H1 (cell line): ENCODE measurements around the gene GLCE. TPM values are rescaled to one million over a fixed set of nuclear protein-coding genes. Genes with fewer than 3 reads are reported as not detected.

Experiments used
- CTCF ChIA-PET: fragments of 300-600 bp; sonication (Branson Sonifier 250); formaldehyde crosslinking; loops from one replicate; lab custom pipeline; 2021; ENCODE audit not compliant: partially characterized antibody; lab: Charles Lee
- POLR2A ChIA-PET: fragments of 300-600 bp; sonication (Branson Sonifier 250); formaldehyde crosslinking; loops from one replicate; lab custom pipeline; 2021; ENCODE audit warnings: inconsistent platforms; ENCODE audit not compliant: partially characterized antibody; lab: Charles Lee
- DNase-seq, 2 experiments: peaks; one replicate each; pipeline versions ENCODE4 v3.0.0 to v3.0.0-alpha.2; 2010 to 2022; ENCODE audit warnings: low spot score in 2 of 2, low read depth in 1 of 2, mixed read lengths in 1 of 2
- FAIRE-seq: peaks from 2 replicates; lab custom pipeline; 2011; peaks lifted over from hg19 to GRCh38; lab: Jason Lieb, UNC
- H2AFZ ChIP-seq: 2 replicates; pipeline ENCODE4 v1.8.1; 2012; ENCODE audit warnings: low read length, inconsistent platforms
- H2AK5ac ChIP-seq: 2 replicates; pipeline ENCODE4 v1.6.1; 2013; ENCODE audit warnings: low read depth, low read length
- H2BK120ac ChIP-seq: replicated peaks from 2 replicates; pipeline ENCODE3; 2013; ENCODE audit warnings: low read depth, low read length, inconsistent platforms
- H2BK12ac ChIP-seq: 2 replicates; pipeline ENCODE4 v1.6.1; 2013; ENCODE audit warnings: low read depth, low read length
- H2BK15ac ChIP-seq: 2 replicates; pipeline ENCODE4 v1.6.1; 2013; ENCODE audit warnings: low read length
- H2BK20ac ChIP-seq: 2 replicates; pipeline ENCODE4 v1.6.1; 2013; ENCODE audit warnings: low read length
- H2BK5ac ChIP-seq: 2 replicates; pipeline ENCODE4 v1.6.1; 2013; ENCODE audit warnings: low read depth, low read length
- H3K14ac ChIP-seq: 2 replicates; pipeline ENCODE4 v1.6.1; 2013; ENCODE audit warnings: inconsistent platforms; ENCODE audit not compliant: insufficient read length
- H3K18ac ChIP-seq: 2 replicates; pipeline ENCODE4 v1.6.1; 2013; ENCODE audit warnings: low read length; ENCODE audit errors: extremely low read depth
- H3K23ac ChIP-seq: 2 replicates; pipeline ENCODE4 v1.6.1; 2013; ENCODE audit warnings: inconsistent platforms; ENCODE audit not compliant: insufficient read length
- H3K23me2 ChIP-seq: 2 replicates; pipeline ENCODE4 v1.6.1; 2013; ENCODE audit warnings: low read depth, low read length
- H3K27ac ChIP-seq: 2 replicates; pipeline ENCODE4 v1.6.1; 2011; ENCODE audit warnings: low read depth, low read length, inconsistent platforms
- H3K27me3 ChIP-seq, 4 experiments: replicated peaks in 1 of 4; 1 replicate in 1 of 4; 2 replicates in 3 of 4; pipeline versions ENCODE4 v1.6.1 to v1.8.1; 2011 to 2013; ENCODE audit warnings: low read length in 3 of 4, mild to moderate bottlenecking in 3 of 4, inconsistent platforms in 2 of 4, mixed read lengths in 2 of 4, moderate library complexity in 1 of 4; ENCODE audit not compliant: control insufficient read depth in 3 of 4, insufficient read depth in 3 of 4; ENCODE audit errors: extremely low read depth in 1 of 4
- H3K36me3 ChIP-seq, 4 experiments: 2 replicates each; pipeline versions ENCODE4 v1.6.1 to v1.8.1; 2011 to 2013; ENCODE audit warnings: mild to moderate bottlenecking in 4 of 4, low read length in 3 of 4, moderate library complexity in 2 of 4, control low read depth in 1 of 4, inconsistent platforms in 1 of 4; ENCODE audit not compliant: insufficient read depth in 4 of 4, control insufficient read depth in 2 of 4
- H3K4ac ChIP-seq: replicated peaks from 2 replicates; pipeline ENCODE3; 2013; ENCODE audit warnings: low read length, low read depth, mixed read lengths, inconsistent platforms; ENCODE audit not compliant: insufficient read length
- H3K4me1 ChIP-seq, 4 experiments: replicated peaks in 1 of 4; 1 replicate in 1 of 4; 2 replicates in 3 of 4; pipeline versions ENCODE4 v1.6.1 to v1.8.1; 2011 to 2013; ENCODE audit warnings: low read length in 3 of 4, inconsistent platforms in 2 of 4, mixed read lengths in 1 of 4; ENCODE audit not compliant: insufficient read depth in 4 of 4, control insufficient read depth in 3 of 4
- H3K4me2 ChIP-seq, 2 experiments: 2 replicates each; pipeline versions ENCODE4 v1.6.1 to v1.8.1; 2011 to 2013; ENCODE audit warnings: low read depth in 2 of 2, low read length in 2 of 2, control low read depth in 1 of 2, inconsistent platforms in 1 of 2, mild to moderate bottlenecking in 1 of 2; ENCODE audit not compliant: insufficient read depth in 1 of 2
- H3K4me3 ChIP-seq, 4 experiments: fragments of 200-600, 300-600 bp in 1 of 4; sonication (generic), shearing (Covaris generic), sonication (Bioruptor Twin) in 1 of 4; 2 replicates each; pipeline versions ENCODE4 v1.5.1 to v1.8.1; 2011 to 2016; ENCODE audit warnings: low read length in 4 of 4, low read depth in 3 of 4, control low read depth in 2 of 4, inconsistent platforms in 2 of 4, mild to moderate bottlenecking in 2 of 4, mixed read lengths in 1 of 4, moderate library complexity in 1 of 4; ENCODE audit not compliant: insufficient read depth in 2 of 4; ENCODE audit errors: extremely low read depth in 1 of 4
- H3K56ac ChIP-seq: replicated peaks from 2 replicates; pipeline ENCODE3; 2013; ENCODE audit warnings: low read depth, mild to moderate bottlenecking, mixed read lengths, low read length, inconsistent platforms; ENCODE audit not compliant: insufficient read length
- H3K79me1 ChIP-seq: 2 replicates; pipeline ENCODE4 v1.6.1; 2013; ENCODE audit warnings: low read depth, low read length, control low read depth
- H3K79me2 ChIP-seq, 2 experiments: 2 replicates each; pipeline versions ENCODE4 v1.6.1 to v1.8.1; 2012 to 2013; ENCODE audit warnings: low read length in 2 of 2, mild to moderate bottlenecking in 2 of 2, inconsistent platforms in 1 of 2; ENCODE audit not compliant: insufficient read depth in 2 of 2, control insufficient read depth in 1 of 2
- H3K9ac ChIP-seq, 4 experiments: replicated peaks in 1 of 4; 1 replicate in 1 of 4; 2 replicates in 3 of 4; pipeline versions ENCODE4 v1.6.1 to v1.8.1; 2011 to 2013; ENCODE audit warnings: low read depth in 3 of 4, low read length in 3 of 4, control low read depth in 2 of 4, mild to moderate bottlenecking in 2 of 4, moderate library complexity in 2 of 4, inconsistent platforms in 1 of 4; ENCODE audit errors: extremely low read depth in 1 of 4
- H3K9me3 ChIP-seq, 2 experiments: 2 replicates each; pipeline versions ENCODE4 v1.6.1 to v1.8.1; 2012 to 2013; ENCODE audit warnings: mild to moderate bottlenecking in 2 of 2, moderate library complexity in 2 of 2, control low read depth in 1 of 2, inconsistent platforms in 1 of 2, low read depth in 1 of 2, low read length in 1 of 2, mixed read lengths in 1 of 2; ENCODE audit not compliant: insufficient read depth in 2 of 2
- H4K20me1 ChIP-seq, 2 experiments: replicated peaks in 1 of 2; 2 replicates each; pipeline versions ENCODE3 to v1.8.1; 2011 to 2013; ENCODE audit warnings: inconsistent platforms in 2 of 2, low read length in 2 of 2, mild to moderate bottlenecking in 1 of 2; ENCODE audit not compliant: insufficient read depth in 2 of 2, control insufficient read depth in 1 of 2
- H4K5ac ChIP-seq: 2 replicates; pipeline ENCODE4 v1.6.1; 2013; ENCODE audit warnings: low read length, low read depth, mixed read lengths, inconsistent platforms; ENCODE audit not compliant: insufficient read length
- H4K8ac ChIP-seq: 2 replicates; pipeline ENCODE4 v1.8.0; 2013; ENCODE audit warnings: mild to moderate bottlenecking, moderate library complexity, low read length, inconsistent platforms; ENCODE audit not compliant: insufficient read depth; ENCODE audit errors: extremely low read depth
- H4K91ac ChIP-seq: replicated peaks from 2 replicates; pipeline ENCODE3; 2013; ENCODE audit warnings: low read length, mixed read lengths, inconsistent platforms; ENCODE audit not compliant: insufficient read length
- CTCF ChIP-seq, 3 experiments: IDR thresholded peaks; 1 replicate in 2 of 3; 2 replicates in 1 of 3; pipeline versions ENCODE4 v1.5.1 to v1.6.1; 2011; ENCODE audit warnings: low read length in 3 of 3, mild to moderate bottlenecking in 3 of 3, inconsistent platforms in 2 of 3, low read depth in 1 of 3, moderate library complexity in 1 of 3; ENCODE audit not compliant: insufficient read depth in 1 of 3; ENCODE audit errors: control extremely low read depth in 1 of 3
- KDM1A ChIP-seq: fragments of 200-600, 300-600 bp; sonication (generic); IDR thresholded peaks from 2 replicates; pipeline ENCODE4 v1.7.1; 2016; ENCODE audit warnings: mild to moderate bottlenecking, low read length, borderline replicate concordance
- KDM5A ChIP-seq: fragments of 200-600 bp; IDR thresholded peaks from 2 replicates; pipeline ENCODE4 v1.7.1; 2012; ENCODE audit warnings: mild to moderate bottlenecking, low read length, inconsistent platforms, mixed read lengths
- MAFK ChIP-seq: IDR thresholded peaks from 2 replicates; pipeline ENCODE4 v1.6.1; 2012; ENCODE audit warnings: low read depth, mild to moderate bottlenecking, improper control_type of control experiment, low read length
- MAX ChIP-seq: IDR thresholded peaks from 2 replicates; pipeline ENCODE4 v1.6.1; 2012; ENCODE audit warnings: inconsistent platforms
- RFX5 ChIP-seq: IDR thresholded peaks from 2 replicates; pipeline ENCODE4 v1.6.1; 2011; ENCODE audit warnings: low read depth, low read length, improper control_type of control experiment, borderline replicate concordance
- SP1 ChIP-seq: IDR thresholded peaks from 2 replicates; pipeline ENCODE4 v1.6.1; 2011; ENCODE audit warnings: low read depth, low read length
- SUZ12 ChIP-seq: fragments of 200-600 bp; sonication (generic); IDR thresholded peaks from 2 replicates; pipeline ENCODE4 v1.6.1; 2012; ENCODE audit warnings: mild to moderate bottlenecking, inconsistent platforms, low read length, moderate library complexity, mixed read lengths
- WGBS, 2 experiments: shearing (Covaris generic) in 1 of 2; methylation state at CpG; one replicate each; pipeline versions ENCODE4 v1.1.6 to v1.1.7; 2013 to 2015; ENCODE audit warnings: low lambda C conversion rate in 2 of 2, mixed read lengths in 2 of 2, inconsistent platforms in 1 of 2, low coverage in 1 of 2, missing lambda C conversion rate in 1 of 2; ENCODE audit not compliant: insufficient replicate concordance in 2 of 2, insufficient coverage in 1 of 2, insufficient read length in 1 of 2; ENCODE audit errors: extremely low coverage in 1 of 2, missing lambda C conversion rate in 1 of 2; 5-methylcytosine and 5-hydroxymethylcytosine counted together
- polyA plus RNA-seq, 7 experiments: library from polyadenylated mRNA; depleted of rRNA in 3 of 7; stranded (reverse) in 5 of 7; unstranded in 2 of 7; fragments of >200 nt in 5 of 7; fragments of 200-250 nt in 2 of 7; gene quantifications; 1 replicate in 5 of 7; 2 replicates in 1 of 7; 4 replicates in 1 of 7; pipeline versions ENCODE4 v1.2.1 to v1.2.3, GENCODE V29; 2011 to 2013; ENCODE audit warnings: missing spikeins in 2 of 7, mixed read lengths in 2 of 7
- total RNA-seq: library from RNA; stranded (reverse); fragmentation: NEBNext Ultra II Directional; extraction: Animal tissue kit (Norgen Biotek cat#: 25700); gene quantifications from 2 replicates; pipeline ENCODE4 v1.2.1, GENCODE V29; 2021

Gene GLCE
- total and polyA plus RNA-seq, 2 of the 8 experiments (the other 6 are each of a cell fraction or from before 2014, with no cell fraction given): 17.1 to 22.7 TPM

GRCh38 chr15:69319384-69320375 is 159.2 kb downstream of the GLCE start:
- H3K4me1 ChIP-seq: peaks cover 0 to 5% (median 2%) of the 10 kb centered on the region in 4 experiments; a peak in 4 of 7 replicates
- no peak overlapping the region for H2BK120ac ChIP-seq
- H3K36me3 ChIP-seq: no peaks in the 10 kb centered on the region
- H4K20me1 ChIP-seq: peaks cover 0 to 4% of the 10 kb centered on the region in 2 experiments
- POLR2A ChIA-PET: interaction anchor here (1.0 kb wide), 1 partner anchor 23 kb away, joined by 3 read pairs; no protein-coding TSS in a partner anchor
- peak overlapping the region; percentile 19; the same call in 1 of the 2 replicates for H3K18ac ChIP-seq
- no peaks in the 10 kb centered on the region for H3K23me2 ChIP-seq
- H2AK5ac ChIP-seq: no peak overlapping the region
- H2BK5ac ChIP-seq: peak overlapping the region; percentile 24; the same call in 1 of the 2 replicates
- TF ChIP-seq MAX (no peak), SP1 (no peak), KDM1A (no peak), RFX5 (no peak), SUZ12 (no peak), KDM5A (no peak), CTCF (IDR thresholded peaks at IDR 0.05; ENCODE audit: control extremely low read depth in 1 of 3, insufficient read depth in 1 of 3, low read depth in 1 of 3, low read length in 3 of 3) (no peak), MAFK (no peak)
- no peak overlapping the region for H3K4ac ChIP-seq
- no peaks in the 10 kb centered on the region for H3K79me2 ChIP-seq
- CTCF ChIA-PET: interaction anchor here (0.6 to 4.7 kb wide), 12 partner anchors 10 to 143 kb away, joined by 3 to 24 read pairs (median 4); no protein-coding TSS in a partner anchor
- no peak overlapping the region for H2AFZ ChIP-seq
- DNase-seq: no peak
- H3K27me3 ChIP-seq: no peaks in the 10 kb centered on the region
- no peak overlapping the region for H2BK20ac ChIP-seq
- H3K23ac ChIP-seq: no peak overlapping the region
- H2BK15ac ChIP-seq: no peak overlapping the region
- no peak overlapping the region for H3K9ac ChIP-seq
- H3K9me3 ChIP-seq: no peaks in the 10 kb centered on the region
- H3K56ac ChIP-seq: no peak overlapping the region
- no peak overlapping the region for H3K4me3 ChIP-seq
- no peak overlapping the region for H3K14ac ChIP-seq
- no peak overlapping the region for H3K4me2 ChIP-seq
- WGBS, 2 experiments: 88% methylated on average over 19 of the region's 19 CpGs; no CpG with 5 or more reads in 1 of the 2 experiments
- H4K91ac ChIP-seq: no peak overlapping the region
- no peak overlapping the region for H3K27ac ChIP-seq
- peak overlapping the region; percentile 19; the same call in 1 of the 2 replicates for H4K8ac ChIP-seq
- H2BK12ac ChIP-seq: no peak overlapping the region
- H3K79me1 ChIP-seq: no peaks in the 10 kb centered on the region
- no peak overlapping the region for H4K5ac ChIP-seq
- no peak for FAIRE-seq
